GM23338 (cell line): ENCODE results near the gene KCNK3. TPM values are rescaled to one million over a fixed set of nuclear protein-coding genes. Genes with fewer than 3 reads are reported as not detected.

ENCODE experiments used
- ATAC-seq: fragments of 200-7000 bp; cut with Tn5 transposase; 3 replicates; pipeline ENCODE4 v1.9.1; 2020
- DNase-seq: peaks from one replicate; pipeline ENCODE4 v3.0.0-alpha.2; 2015; ENCODE audit warnings: low spot score
- H2AFZ ChIP-seq: fragments of 200-600 bp; sonication (generic); 2 replicates; pipeline ENCODE4 v1.8.0; 2016; ENCODE audit warnings: antibody characterized with exemption, mild to moderate bottlenecking, moderate library complexity
- H3F3A ChIP-seq: fragments of 200-600 bp; sonication (generic); replicated peaks from 2 replicates; pipeline ENCODE4 v1.8.0; 2017; ENCODE audit warnings: antibody characterized with exemption, mixed run types, low read depth
- H3K27ac ChIP-seq: fragments of 200-600 bp; sonication (generic); 2 replicates; pipeline ENCODE4 v1.6.1; 2016; ENCODE audit warnings: low read depth
- H3K27me3 ChIP-seq: fragments of 200-600 bp; sonication (generic); 2 replicates; pipeline ENCODE4 v1.8.0; 2016; ENCODE audit warnings: mild to moderate bottlenecking, mixed run types, moderate library complexity; ENCODE audit not compliant: insufficient read depth
- H3K36me3 ChIP-seq: fragments of 200-600 bp; sonication (generic); 2 replicates; pipeline ENCODE4 v1.8.0; 2016; ENCODE audit warnings: mild to moderate bottlenecking; ENCODE audit not compliant: insufficient read depth
- H3K4me1 ChIP-seq: fragments of 200-600 bp; sonication (generic); 2 replicates; pipeline ENCODE4 v1.8.0; 2016; ENCODE audit warnings: mild to moderate bottlenecking, moderate library complexity; ENCODE audit not compliant: insufficient read depth
- H3K4me2 ChIP-seq: fragments of 200-600 bp; sonication (generic); 2 replicates; pipeline ENCODE4 v1.7.1; 2017; ENCODE audit warnings: mixed run types
- H3K4me3 ChIP-seq: fragments of 200-600 bp; sonication (generic); 2 replicates; pipeline ENCODE4 v1.6.1; 2016; ENCODE audit warnings: mixed run types
- H3K79me2 ChIP-seq: fragments of 200-600 bp; sonication (generic); replicated peaks from 2 replicates; pipeline ENCODE4 v1.8.0; 2017; ENCODE audit warnings: mild to moderate bottlenecking; ENCODE audit not compliant: insufficient read depth
- H3K9me2 ChIP-seq: fragments of 200-600 bp; sonication (generic); 2 replicates; pipeline ENCODE4 v1.8.0; 2017; ENCODE audit not compliant: insufficient read depth
- H4K20me1 ChIP-seq: fragments of 200-600 bp; sonication (generic); replicated peaks from 2 replicates; pipeline ENCODE4 v1.8.0; 2017; ENCODE audit warnings: mild to moderate bottlenecking; ENCODE audit not compliant: insufficient read depth
- H3K27ac Mint-ChIP-seq: 2 replicates; pipeline ENCODE4 v1.8.0; 2020; ENCODE audit warnings: inconsistent platforms, mild to moderate bottlenecking, moderate library complexity, mixed read lengths
- H3K27me3 Mint-ChIP-seq: 3 replicates; pipeline ENCODE4 v1.8.0; 2022; ENCODE audit warnings: low read depth, mild to moderate bottlenecking, moderate library complexity, mixed read lengths, inconsistent platforms; ENCODE audit not compliant: insufficient read depth, poor library complexity
- H3K36me3 Mint-ChIP-seq: 3 replicates; pipeline ENCODE4 v1.8.0; 2021; ENCODE audit warnings: low read depth, mild to moderate bottlenecking, inconsistent platforms, moderate library complexity, mixed read lengths
- H3K4me1 Mint-ChIP-seq: 3 replicates; pipeline ENCODE4 v1.8.0; 2020; ENCODE audit warnings: mild to moderate bottlenecking, inconsistent platforms, mixed read lengths
- H3K4me3 Mint-ChIP-seq: 3 replicates; pipeline ENCODE4 v1.8.0; 2021; ENCODE audit warnings: moderate library complexity, mild to moderate bottlenecking, inconsistent platforms, mixed read lengths
- H3K9me3 Mint-ChIP-seq: 3 replicates; pipeline ENCODE4 v1.8.0; 2020; ENCODE audit warnings: moderate library complexity, mild to moderate bottlenecking, inconsistent platforms, mixed read lengths
- EZH2phosphoT487 ChIP-seq: fragments of 200-600 bp; sonication (generic); IDR thresholded peaks from one replicate; pipeline ENCODE4 v1.8.1; 2018; ENCODE audit warnings: antibody characterized with exemption; ENCODE audit not compliant: unreplicated experiment
- NANOG ChIP-seq: IDR thresholded peaks from 2 replicates; pipeline ENCODE4 v1.6.1; 2016; ENCODE audit warnings: antibody characterized with exemption, borderline replicate concordance
- STAT1 ChIP-seq: IDR thresholded peaks from one replicate; pipeline ENCODE4 v1.6.1; 2016; ENCODE audit warnings: antibody characterized with exemption; ENCODE audit not compliant: unreplicated experiment
- ZNF462 ChIP-seq: fragments of 250-450 bp; sonication (Bioruptor Pico); IDR thresholded peaks from 2 replicates; pipeline ENCODE4 v1.5.0; 2020; ENCODE audit warnings: mild to moderate bottlenecking, moderate library complexity
- polyA plus RNA-seq: library from polyadenylated mRNA; unstranded; fragments of >200 nt; fragmentation: Nextera tagmentation; extraction: Ambion mirVana; gene quantifications from 2 replicates; pipeline ENCODE4 v1.2.1, GENCODE V29; 2016
- total RNA-seq: library from RNA; depleted of rRNA; stranded (reverse); fragments of >200 nt; shearing (Covaris generic); gene quantifications from 2 replicates; pipeline ENCODE4 v1.2.3, GENCODE V29; 2014
- TF ChIP-seq, protein P1 (sequence below): IDR thresholded peaks from one replicate; pipeline ENCODE4 v1.6.1; 2018; ENCODE audit warnings: antibody characterized with exemption; ENCODE audit not compliant: unreplicated experiment
- TF ChIP-seq, protein P2 (sequence below): IDR thresholded peaks from 2 replicates; pipeline ENCODE4 v1.6.1; 2016; ENCODE audit warnings: antibody characterized with exemption

Gene KCNK3
- total and polyA plus RNA-seq, 2 experiments from 2014 or later = not detected

DNA sequence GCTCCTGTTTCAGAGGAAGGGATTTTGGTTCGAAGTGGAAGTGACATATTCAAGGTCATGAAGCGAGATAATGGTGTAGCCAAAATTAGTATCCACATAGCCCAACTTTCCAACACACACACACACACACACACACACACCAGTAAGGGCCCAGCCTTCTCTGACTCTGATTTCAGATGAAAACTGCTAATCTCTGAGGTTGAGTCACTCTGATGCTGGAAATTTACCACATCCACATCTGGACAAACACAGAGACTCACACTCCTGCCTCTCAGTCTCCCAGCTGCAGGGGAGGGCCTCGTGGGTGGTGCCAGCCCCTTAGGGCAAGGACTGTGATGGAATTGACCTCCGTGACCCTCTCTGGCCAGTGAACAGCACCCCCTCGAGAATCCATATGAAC, 42.6 kb downstream of the KCNK3 start:
- Histone ChIP-seq H3K9me2 (no peaks in the 10 kb centered on the region), H2AFZ (no peak overlapping the region), H3F3A (no peaks in the 10 kb centered on the region), H3K27me3 (no peaks in the 10 kb centered on the region), H3K4me2 (no peak overlapping the region), H3K27ac (no peak overlapping the region), H3K4me3 (no peak overlapping the region), H4K20me1 (no peaks in the 10 kb centered on the region), H3K36me3 (no peaks in the 10 kb centered on the region), H3K79me2 (no peaks in the 10 kb centered on the region), H3K4me1 (no peaks in the 10 kb centered on the region)
- ATAC-seq (no peak), DNase-seq (no peak)
- H3K36me3 Mint-ChIP-seq = no peaks in the 10 kb centered on the region
- H3K4me3 Mint-ChIP-seq = no peak overlapping the region
- H3K9me3 Mint-ChIP-seq = no peaks in the 10 kb centered on the region
- H3K27me3 Mint-ChIP-seq = peaks cover 6% of the 10 kb centered on the region
- no peak overlapping the region for H3K27ac Mint-ChIP-seq
- no peaks in the 10 kb centered on the region for H3K4me1 Mint-ChIP-seq
- TF ChIP-seq, protein P1, sequence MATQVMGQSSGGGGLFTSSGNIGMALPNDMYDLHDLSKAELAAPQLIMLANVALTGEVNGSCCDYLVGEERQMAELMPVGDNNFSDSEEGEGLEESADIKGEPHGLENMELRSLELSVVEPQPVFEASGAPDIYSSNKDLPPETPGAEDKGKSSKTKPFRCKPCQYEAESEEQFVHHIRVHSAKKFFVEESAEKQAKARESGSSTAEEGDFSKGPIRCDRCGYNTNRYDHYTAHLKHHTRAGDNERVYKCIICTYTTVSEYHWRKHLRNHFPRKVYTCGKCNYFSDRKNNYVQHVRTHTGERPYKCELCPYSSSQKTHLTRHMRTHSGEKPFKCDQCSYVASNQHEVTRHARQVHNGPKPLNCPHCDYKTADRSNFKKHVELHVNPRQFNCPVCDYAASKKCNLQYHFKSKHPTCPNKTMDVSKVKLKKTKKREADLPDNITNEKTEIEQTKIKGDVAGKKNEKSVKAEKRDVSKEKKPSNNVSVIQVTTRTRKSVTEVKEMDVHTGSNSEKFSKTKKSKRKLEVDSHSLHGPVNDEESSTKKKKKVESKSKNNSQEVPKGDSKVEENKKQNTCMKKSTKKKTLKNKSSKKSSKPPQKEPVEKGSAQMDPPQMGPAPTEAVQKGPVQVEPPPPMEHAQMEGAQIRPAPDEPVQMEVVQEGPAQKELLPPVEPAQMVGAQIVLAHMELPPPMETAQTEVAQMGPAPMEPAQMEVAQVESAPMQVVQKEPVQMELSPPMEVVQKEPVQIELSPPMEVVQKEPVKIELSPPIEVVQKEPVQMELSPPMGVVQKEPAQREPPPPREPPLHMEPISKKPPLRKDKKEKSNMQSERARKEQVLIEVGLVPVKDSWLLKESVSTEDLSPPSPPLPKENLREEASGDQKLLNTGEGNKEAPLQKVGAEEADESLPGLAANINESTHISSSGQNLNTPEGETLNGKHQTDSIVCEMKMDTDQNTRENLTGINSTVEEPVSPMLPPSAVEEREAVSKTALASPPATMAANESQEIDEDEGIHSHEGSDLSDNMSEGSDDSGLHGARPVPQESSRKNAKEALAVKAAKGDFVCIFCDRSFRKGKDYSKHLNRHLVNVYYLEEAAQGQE = no peak
- TF ChIP-seq ZNF462 (CRISPR knock-in tag) (no peak), EZH2phosphoT487 (no peak), NANOG (no peak), STAT1 (no peak)
- TF ChIP-seq, protein P2, sequence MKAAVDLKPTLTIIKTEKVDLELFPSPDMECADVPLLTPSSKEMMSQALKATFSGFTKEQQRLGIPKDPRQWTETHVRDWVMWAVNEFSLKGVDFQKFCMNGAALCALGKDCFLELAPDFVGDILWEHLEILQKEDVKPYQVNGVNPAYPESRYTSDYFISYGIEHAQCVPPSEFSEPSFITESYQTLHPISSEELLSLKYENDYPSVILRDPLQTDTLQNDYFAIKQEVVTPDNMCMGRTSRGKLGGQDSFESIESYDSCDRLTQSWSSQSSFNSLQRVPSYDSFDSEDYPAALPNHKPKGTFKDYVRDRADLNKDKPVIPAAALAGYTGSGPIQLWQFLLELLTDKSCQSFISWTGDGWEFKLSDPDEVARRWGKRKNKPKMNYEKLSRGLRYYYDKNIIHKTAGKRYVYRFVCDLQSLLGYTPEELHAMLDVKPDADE = no peak
